ENCODE results near the gene STYXL1.

GRCh38 chr7:76050545-76050944 lies 2.7 kb upstream of the STYXL1 start:
- TF ChIP-seq CTCF (conservative IDR thresholded peaks at IDR 0.05 in 1 of 2, IDR thresholded peaks at IDR 0.05 in 1 of 2; ENCODE audit: extremely low read depth in 1 of 2, insufficient read depth in 1 of 2, low read depth in 1 of 2, low read length in 2 of 2): no peak
- no peak for TF ChIP-seq EZH2 (IDR thresholded peaks at IDR 0.05; ENCODE audit: borderline replicate concordance, low read length)

Measured in mammary epithelial cell (primary cell).